Activated CD8-positive, alpha-beta memory T cell treated with anti-CD3 and anti-CD28 coated beads for 24 hours (primary cell): ENCODE measurements around the gene IFITM1.
"Not testable (repeated sequence)": the region's sequence is repeated elsewhere in the genome, so short reads cannot be mapped to it uniquely, and the experiment has no call there.

Experiments used
- DNase-seq: peaks from one replicate; pipeline ENCODE4 v3.0.0-alpha.2; 2020

Gene IFITM1

DNA sequence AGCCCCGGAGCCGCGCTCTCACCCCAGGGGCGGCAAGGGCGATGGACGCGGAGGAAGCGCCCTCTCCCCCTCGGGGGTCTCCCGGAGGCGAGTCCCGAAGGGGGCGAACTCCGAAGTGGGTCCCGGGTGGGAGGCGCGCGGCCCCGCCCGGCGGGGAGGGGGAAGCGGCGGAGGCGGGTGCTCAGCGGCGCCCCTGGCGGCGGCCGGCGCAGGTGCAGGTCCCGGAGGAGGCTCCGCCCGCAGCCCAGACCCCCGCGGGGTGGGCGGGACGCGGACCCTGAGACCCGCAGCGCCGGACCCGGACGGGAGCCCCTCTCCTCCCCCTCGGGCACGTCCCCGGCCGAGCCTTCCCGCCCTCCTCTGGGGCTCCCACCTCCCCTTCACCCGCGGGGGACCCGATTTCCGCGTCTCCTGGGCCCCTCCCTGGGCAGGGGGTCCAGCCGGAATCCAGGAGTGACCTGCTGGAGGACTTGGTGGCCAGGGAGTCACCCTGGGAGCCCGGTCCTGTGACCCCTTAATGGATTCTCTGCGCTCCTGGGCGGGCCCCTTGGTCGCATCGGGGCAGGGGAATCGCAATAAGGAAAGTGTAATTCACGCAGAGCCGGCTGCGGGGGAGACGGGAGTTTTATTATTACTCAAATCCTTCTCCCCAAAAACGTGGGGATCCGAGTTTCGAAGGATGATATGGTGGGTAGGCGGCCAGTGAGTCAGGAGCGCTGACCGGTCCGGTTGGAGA, 2.7 kb upstream of the IFITM1 start:
- DNase-seq, result not testable (repeated sequence)

GRCh38 chr11:312092-312816, 1.6 kb upstream of the IFITM1 start:
- DNase-seq, result peak; percentile 77

GRCh38 chr11:313304-313786, 495 bp upstream of the IFITM1 start:
- DNase-seq, result no peak

DNA sequence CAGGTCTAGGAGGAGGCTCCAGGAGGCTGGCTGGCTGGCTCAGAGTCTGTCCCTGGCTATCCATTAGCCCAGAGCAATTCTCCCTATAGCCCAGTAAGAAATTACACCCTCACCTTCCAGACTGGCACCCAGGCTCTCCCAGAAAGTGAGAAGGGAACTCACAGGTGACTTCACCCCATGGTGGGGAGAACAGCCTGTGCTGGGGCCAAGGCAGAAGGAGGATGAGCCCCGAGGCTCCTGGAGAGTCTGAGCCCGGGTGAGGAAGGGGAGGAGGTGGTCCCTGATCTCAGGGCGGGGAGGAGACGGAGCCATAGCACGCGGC, 675 bp downstream of the IFITM1 start:
- not testable (repeated sequence) for DNase-seq

DNA sequence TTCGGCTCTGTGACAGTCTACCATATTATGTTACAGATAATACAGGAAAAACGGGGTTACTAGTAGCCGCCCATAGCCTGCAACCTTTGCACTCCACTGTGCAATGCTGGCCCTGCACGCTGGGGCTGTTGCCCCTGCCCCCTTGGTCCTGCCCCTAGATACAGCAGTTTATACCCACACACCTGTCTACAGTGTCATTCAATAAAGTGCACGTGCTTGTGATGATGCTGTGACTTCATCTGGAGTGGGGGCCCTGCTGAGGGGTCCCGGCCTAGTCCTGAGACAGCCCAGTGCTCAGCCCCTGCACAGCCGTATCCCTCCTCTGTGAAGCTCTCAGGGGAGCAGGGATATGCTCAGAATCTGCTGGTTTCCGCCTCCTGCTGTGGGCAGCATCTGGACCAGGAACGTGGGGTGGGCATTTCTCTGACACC, 1.2 kb downstream of the IFITM1 start:
- DNase-seq, result no peak

DNA sequence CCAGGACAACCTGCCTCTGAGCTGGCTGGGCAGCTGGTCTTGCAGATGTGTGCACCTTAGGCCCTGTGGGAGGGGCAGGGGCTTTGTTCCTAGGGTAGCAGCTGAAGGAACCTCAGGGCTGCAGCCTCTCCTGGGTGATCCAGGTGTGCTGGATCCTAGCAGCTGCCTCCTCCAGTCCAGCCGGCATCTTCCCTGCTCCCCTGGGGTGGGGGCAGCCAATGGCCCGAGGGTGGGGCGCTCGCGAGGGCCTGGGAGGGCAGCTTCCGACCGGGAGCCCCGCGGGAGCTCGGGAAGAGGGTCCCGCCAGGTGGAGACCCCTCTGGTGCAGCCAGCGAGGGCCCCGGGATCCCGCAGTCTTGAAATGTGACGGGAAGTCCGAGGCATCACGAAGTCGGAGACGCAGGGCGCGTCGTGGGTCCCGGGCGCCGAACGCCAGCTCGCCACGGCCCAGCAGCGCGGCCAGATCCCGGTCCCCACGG, 1.7 kb downstream of the IFITM1 start:
- DNase-seq, result no peak

DNA sequence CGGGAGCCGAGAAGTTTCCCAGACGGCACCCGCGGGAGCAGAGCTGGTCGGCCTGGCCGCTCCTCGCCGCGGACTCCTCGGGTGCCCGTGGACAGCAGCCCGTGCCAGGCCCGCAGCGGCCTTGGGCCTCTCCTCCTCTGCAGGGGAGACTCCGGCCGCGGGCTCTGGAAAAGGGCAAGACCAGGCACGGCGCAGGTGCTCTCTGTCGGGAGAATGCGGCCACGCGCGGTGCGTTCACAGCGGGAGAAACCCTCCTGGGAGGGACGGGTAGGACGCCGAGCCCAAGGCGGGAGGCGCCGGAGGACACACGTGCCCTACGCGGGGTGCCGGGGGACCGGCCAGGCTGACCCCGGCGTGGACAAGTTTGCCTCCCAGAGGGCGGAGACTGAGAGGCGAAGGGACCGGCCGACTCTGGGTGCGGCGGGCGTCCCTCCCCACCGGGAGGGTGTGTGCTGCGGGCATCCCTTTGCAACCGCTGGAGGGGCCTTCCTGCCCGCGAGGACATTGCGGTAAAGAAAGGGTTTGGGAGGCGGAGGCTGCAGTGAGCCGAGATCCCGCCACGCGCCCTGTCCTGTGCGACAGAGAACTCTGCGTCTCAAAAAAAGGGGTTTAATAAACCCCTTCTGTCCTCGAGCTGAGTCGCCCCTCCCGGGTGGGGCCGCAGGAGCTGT, 2.3 kb downstream of the IFITM1 start:
- peak; percentile 78 for DNase-seq

GRCh38 chr11:316891-317301, 3.1 kb downstream of the IFITM1 start:
- DNase-seq, result no peak

DNA sequence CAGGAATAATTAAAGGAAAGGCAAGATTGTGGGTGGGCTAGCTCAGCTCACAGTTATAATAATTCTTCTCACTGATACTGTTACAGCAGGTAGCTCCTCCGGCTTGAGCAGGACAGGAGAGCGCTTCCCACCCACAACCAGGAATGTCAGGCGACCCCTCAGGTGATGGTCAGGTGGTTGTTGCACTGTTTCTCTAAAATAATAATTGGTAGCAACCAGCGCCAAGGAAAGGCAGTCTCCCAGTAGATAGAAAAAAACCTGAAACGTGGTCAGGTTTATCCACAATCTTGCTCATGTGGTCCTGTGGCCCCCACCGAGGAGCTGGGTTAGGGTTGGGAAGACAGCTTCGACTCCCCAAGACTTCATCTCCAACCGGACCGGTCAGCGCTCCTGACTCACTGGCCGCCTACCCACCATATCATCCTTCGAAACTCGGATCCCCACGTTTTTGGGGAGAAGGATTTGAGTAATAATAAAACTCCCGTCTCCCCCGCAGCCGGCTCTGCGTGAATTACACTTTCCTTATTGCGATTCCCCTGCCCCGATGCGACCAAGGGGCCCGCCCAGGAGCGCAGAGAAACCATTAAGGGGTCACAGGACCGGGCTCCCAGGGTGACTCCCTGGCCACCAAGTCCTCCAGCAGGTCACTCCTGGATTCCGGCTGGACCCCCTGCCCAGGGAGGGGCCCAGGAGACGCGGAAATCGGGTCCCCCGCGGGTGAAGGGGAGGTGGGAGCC, 4.0 kb downstream of the IFITM1 start:
- peak; percentile 71 for DNase-seq

- not testable (repeated sequence) for DNase-seq
Measured at GRCh38 chr11:318405-319120, 4.7 kb downstream of the IFITM1 start.

- DNase-seq, result peak; percentile 81
Measured at GRCh38 chr11:319121-319887, 5.5 kb downstream of the IFITM1 start.

GRCh38 chr11:319888-320273, 6.0 kb downstream of the IFITM1 start:
- peak; percentile 71 for DNase-seq

DNA sequence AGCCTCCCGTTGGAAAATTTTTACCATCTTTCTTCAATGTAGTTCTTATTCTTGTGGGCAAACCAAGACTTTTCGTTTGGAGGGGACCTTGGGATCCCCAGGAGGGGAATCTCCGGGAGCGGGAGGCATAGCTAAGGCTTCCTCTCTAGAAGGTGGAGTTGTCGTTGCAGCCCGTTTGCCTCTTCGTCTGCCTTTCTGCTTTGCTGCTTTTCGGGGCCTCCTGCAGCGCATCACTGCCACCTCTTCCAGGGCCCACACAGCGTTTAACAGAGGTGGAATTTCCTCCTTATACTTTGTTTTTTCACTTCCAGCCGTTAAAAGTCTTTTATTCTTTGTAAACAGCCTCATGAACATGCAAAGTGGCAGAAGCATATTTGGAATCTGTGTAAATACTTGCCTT, 10.3 kb downstream of the IFITM1 start:
- no peak for DNase-seq

- DNase-seq, result not testable (repeated sequence)
Measured at GRCh38 chr11:324593-325517, 11.0 kb downstream of the IFITM1 start.

DNA sequence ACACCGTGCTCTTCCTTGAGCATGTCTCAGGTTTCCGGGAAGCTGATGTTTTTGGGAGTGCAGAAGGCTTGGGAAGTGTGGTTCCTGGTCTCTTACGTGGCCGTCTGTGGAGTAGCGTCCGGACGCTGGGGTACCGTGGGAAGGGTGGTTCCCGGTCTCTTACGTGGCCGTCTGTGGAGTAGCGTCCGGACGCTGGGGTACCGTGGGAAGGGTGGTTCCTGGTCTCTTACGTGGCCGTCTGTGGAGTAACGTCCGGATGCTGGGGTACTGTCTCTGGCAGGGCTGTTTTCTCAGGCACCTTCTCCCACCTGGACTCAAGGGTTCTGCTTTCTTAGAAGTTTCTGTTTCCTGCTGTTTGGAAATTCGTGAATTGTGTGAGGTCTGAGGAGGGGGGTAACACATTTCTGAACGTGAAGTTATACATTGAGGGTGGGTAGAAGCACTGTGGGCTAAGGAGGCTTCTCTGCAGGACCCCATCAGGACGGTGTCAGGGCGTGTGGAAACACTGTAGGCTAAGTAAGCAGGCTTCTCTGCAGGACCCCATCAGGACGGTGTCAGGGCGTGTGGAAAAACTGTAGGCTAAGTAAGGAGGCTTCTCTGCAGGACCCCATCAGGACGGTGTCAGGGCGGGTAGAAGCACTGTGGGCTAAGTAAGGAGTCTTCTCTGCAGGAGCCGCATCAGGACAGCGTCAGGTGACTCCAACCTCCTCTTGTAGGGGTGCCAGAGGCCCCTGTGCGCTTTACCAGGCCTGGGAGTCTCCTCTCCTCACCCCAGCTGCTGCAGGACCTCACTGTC, 12.2 kb downstream of the IFITM1 start:
- no peak for DNase-seq

DNA sequence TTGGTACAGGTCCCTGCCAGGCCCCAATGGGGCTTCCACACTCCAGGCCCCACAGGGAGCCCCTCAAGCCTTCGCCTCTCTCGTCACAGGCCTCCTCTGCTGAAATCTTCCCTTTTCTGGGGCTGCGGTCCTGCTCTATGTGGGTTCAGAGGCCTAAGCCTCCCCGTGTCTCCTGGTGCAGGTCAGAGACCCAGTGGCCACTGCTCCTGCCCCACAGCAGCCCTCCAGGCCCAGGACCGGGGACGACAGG, 12.7 kb downstream of the IFITM1 start:
- DNase-seq, result no peak

- DNase-seq, result peak; percentile 85
Measured at GRCh38 chr11:326842-327580, 13.2 kb downstream of the IFITM1 start.

- no peak for DNase-seq
Measured at GRCh38 chr11:327581-327923, 13.7 kb downstream of the IFITM1 start.

DNA sequence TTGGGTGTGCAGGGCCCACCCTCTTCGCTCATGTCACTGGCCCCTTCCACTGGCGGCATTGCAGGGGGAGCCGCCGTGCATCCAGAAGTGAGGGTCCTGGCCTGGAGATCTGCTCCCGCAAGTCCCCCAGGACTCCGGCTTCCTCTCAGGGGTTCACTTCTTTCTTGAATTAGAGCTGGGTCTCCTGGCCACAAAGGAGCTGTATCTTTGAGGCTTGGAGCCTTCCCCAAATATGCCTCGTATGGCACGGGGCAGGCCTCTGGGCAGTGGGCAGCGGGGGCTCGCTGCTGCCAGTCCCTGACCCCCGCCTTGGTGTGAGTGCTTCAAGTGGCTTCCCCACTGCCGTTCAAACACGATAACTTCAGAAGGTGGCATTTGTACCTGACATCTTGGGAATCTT, 14.2 kb downstream of the IFITM1 start:
- DNase-seq, result no peak
